Colon (tissue), 2 donors: Measurements from ENCODE around the gene SLITRK2.

Experiments used
- FAIRE-seq: peaks from 2 replicates; lab custom pipeline; 2012; peaks lifted over from hg19 to GRCh38; lab: Jason Lieb, UNC
- donor health status: control.
- donor health status: control.

Gene SLITRK2

DNA sequence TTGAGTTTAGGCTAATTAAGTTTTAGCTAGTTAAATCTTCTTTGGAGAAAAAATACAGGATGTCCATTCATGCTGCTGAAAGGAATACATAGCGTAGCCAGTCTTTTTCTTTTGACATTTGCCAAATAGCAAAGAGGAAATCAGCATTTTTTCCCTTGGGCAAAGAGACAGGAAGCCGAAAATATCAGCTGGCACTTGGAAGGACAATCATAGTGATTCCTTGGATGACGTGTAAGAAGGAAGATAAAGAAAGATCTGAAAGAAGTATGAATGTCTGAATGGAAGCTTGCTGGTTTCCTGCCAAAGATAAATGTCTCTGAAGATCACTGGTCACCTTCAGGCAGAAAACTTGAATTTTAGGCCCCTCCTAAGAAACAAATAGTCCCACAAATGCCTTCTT lies 44.2 kb downstream of the SLITRK2 start:
- peak; percentile 28 for FAIRE-seq

DNA sequence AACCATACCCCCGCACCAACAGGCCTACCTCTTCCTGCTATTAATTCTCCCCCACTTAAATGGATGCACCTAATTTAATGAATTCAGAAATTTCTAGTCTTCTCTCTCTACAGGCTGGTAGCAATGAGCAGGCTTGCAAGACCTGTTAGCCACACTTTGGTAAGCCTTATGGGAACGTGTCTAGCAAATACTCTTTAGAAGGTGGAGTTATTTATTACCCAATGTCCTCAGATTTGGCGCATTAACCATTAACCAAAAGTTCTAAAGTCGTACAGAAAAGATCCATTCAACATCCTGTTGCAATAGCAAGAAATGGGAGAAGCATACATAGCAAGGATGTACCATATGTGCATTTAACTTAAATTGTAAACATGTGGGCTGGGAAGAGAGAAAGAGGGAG lies 47.5 kb downstream of the SLITRK2 start:
- FAIRE-seq = no peak
